H1 (cell line): Measurements from ENCODE around the gene GCH1.

Experiments
- CBX5 ChIP-seq: fragments of 300-800, 300-1000 bp; sonication (generic); IDR thresholded peaks from 2 replicates; pipeline ENCODE4 v1.7.1; 2016; ENCODE audit warnings: antibody characterized with exemption, low read length, low read depth
- CBX8 ChIP-seq: fragments of 300-800, 300-1000 bp; sonication (generic); IDR thresholded peaks from 2 replicates; pipeline ENCODE4 v1.7.1; 2016; ENCODE audit warnings: low read depth, low read length, borderline replicate concordance
- CHD1 ChIP-seq: IDR thresholded peaks from 2 replicates; pipeline ENCODE4 v1.6.1; 2012; ENCODE audit warnings: low read depth, low read length, improper control_type of control experiment
- KDM1A ChIP-seq: fragments of 200-600, 300-600 bp; sonication (generic); IDR thresholded peaks from 2 replicates; pipeline ENCODE4 v1.7.1; 2016; ENCODE audit warnings: mild to moderate bottlenecking, low read length, borderline replicate concordance
- MAX ChIP-seq: IDR thresholded peaks from 2 replicates; pipeline ENCODE4 v1.6.1; 2012; ENCODE audit warnings: inconsistent platforms
- SAP30 ChIP-seq: fragments of 300-600 bp; sonication (generic); IDR thresholded peaks from 2 replicates; pipeline ENCODE4 v1.7.1; 2012; ENCODE audit warnings: low read length, moderate library complexity, mild to moderate bottlenecking, inconsistent platforms; ENCODE audit not compliant: insufficient read depth, insufficient replicate concordance
- SIRT6 ChIP-seq: IDR thresholded peaks from one replicate; pipeline ENCODE4 v1.7.1; 2012; ENCODE audit warnings: low read length, inconsistent platforms
- TCF12 ChIP-seq: IDR thresholded peaks from 2 replicates; pipeline ENCODE4 v1.6.1; 2011; ENCODE audit warnings: low read depth, mild to moderate bottlenecking, low read length
- TF ChIP-seq, protein P1 (sequence below), 3 experiments: IDR thresholded peaks; 1 replicate in 2 of 3; 2 replicates in 1 of 3; pipeline versions ENCODE4 v1.5.1 to v1.6.1; 2011; ENCODE audit warnings: low read length in 3 of 3, mild to moderate bottlenecking in 3 of 3, inconsistent platforms in 2 of 3, low read depth in 1 of 3, moderate library complexity in 1 of 3; ENCODE audit not compliant: insufficient read depth in 1 of 3; ENCODE audit errors: control extremely low read depth in 1 of 3

DNA sequence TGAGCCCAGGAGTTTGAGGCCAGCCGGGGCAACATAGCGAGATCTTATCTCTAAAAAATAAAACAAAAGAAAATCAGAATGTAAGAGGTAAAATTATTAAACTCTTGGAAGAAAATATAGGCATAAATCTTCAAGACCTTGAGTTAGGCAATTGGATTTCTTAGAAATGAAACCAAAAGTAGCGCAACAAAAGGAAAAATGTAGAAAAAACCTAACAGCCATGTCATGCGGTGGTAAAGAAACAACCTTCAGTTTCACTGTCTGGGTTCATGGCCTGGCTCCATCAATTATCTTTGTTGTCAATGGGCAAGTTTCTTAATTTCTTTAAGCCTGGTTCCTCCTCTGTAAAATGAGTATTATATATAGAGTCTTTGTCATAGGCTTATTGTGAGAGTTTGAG, 5.6 kb upstream of the GCH1 start:
- TF ChIP-seq CBX5 (no peak), KDM1A (no peak), CHD1 (no peak), TCF12 (no peak), SAP30 (no peak), SIRT6 (no peak), CBX8 (no peak), MAX (no peak)
- TF ChIP-seq, protein P1, sequence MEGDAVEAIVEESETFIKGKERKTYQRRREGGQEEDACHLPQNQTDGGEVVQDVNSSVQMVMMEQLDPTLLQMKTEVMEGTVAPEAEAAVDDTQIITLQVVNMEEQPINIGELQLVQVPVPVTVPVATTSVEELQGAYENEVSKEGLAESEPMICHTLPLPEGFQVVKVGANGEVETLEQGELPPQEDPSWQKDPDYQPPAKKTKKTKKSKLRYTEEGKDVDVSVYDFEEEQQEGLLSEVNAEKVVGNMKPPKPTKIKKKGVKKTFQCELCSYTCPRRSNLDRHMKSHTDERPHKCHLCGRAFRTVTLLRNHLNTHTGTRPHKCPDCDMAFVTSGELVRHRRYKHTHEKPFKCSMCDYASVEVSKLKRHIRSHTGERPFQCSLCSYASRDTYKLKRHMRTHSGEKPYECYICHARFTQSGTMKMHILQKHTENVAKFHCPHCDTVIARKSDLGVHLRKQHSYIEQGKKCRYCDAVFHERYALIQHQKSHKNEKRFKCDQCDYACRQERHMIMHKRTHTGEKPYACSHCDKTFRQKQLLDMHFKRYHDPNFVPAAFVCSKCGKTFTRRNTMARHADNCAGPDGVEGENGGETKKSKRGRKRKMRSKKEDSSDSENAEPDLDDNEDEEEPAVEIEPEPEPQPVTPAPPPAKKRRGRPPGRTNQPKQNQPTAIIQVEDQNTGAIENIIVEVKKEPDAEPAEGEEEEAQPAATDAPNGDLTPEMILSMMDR (IDR thresholded peaks at IDR 0.05; ENCODE audit: control extremely low read depth in 1 of 3, insufficient read depth in 1 of 3, low read depth in 1 of 3, low read length in 3 of 3), result no peak
